ENCODE measurements around the gene GRIN2A. TPM values are rescaled to one million over a fixed set of nuclear protein-coding genes. Genes with fewer than 3 reads are reported as not detected.

The GRIN2A gene
- total RNA-seq, 3 donors from 2014 or later: 0.29 to 0.33 TPM; not detected in 1

DNA sequence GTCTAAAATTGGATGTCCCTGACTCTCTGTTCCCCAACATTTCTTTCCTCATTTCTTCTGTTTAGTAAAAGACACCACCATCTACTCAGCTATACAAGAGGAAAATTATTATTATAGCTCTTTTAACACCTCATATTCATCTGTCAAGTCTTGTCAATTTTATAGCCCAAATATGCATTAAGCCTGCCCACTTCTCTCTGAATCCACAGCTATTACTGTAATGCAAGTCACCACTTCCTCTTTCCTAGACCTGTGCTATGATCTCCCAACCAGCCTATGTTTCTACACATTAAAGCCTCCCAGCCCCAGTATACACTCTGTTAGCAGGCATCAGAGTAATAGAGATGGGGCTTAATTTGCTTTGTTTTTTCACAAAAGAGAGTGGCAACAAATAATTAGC lies 252.9 kb downstream of the GRIN2A start:
- no peak overlapping the region for H3K4me3 ChIP-seq
- no peak for TF ChIP-seq POLR2A (IDR thresholded peaks at IDR 0.05)
- no peaks in the 10 kb centered on the region for H3K36me3 ChIP-seq
- intact Hi-C loops (cut with DNase I; ENCODE audit: low total_unique reads): no loop called here
- H3K27me3 ChIP-seq: no peaks in the 10 kb centered on the region
- no peaks in the 10 kb centered on the region for H3K9me3 ChIP-seq
- H3K27ac ChIP-seq: no peak overlapping the region
- no peaks in the 10 kb centered on the region for H3K4me1 ChIP-seq
- DNase-seq (ENCODE audit: low spot score in 2 of 2): no peak

DNA sequence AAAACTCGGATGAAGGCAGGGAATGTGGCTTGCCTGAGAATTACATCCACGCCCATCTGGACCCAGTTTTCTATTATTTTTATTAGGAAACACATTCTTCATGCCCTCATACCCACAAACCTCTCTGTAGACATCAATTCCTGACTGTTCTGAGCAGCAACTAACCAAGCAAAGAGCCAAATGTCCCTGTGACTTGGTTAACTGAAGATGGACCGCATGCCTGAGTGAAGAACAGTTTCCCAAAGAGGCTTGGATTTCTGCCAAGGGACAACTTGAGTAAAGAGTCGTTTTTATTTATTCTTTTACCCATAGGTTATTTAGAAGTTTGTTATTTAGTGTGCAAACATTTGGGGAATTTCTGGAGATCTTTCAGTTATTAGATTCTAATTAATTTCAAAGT lies 259.8 kb downstream of the GRIN2A start:
- TF ChIP-seq, protein P1, sequence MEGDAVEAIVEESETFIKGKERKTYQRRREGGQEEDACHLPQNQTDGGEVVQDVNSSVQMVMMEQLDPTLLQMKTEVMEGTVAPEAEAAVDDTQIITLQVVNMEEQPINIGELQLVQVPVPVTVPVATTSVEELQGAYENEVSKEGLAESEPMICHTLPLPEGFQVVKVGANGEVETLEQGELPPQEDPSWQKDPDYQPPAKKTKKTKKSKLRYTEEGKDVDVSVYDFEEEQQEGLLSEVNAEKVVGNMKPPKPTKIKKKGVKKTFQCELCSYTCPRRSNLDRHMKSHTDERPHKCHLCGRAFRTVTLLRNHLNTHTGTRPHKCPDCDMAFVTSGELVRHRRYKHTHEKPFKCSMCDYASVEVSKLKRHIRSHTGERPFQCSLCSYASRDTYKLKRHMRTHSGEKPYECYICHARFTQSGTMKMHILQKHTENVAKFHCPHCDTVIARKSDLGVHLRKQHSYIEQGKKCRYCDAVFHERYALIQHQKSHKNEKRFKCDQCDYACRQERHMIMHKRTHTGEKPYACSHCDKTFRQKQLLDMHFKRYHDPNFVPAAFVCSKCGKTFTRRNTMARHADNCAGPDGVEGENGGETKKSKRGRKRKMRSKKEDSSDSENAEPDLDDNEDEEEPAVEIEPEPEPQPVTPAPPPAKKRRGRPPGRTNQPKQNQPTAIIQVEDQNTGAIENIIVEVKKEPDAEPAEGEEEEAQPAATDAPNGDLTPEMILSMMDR (IDR thresholded peaks at IDR 0.05): no peak
- TF ChIP-seq POLR2AphosphoS5 (IDR thresholded peaks at IDR 0.05) (no peak), POLR2A (IDR thresholded peaks at IDR 0.05) (no peak)
- peaks cover 0 to 4% of the 10 kb centered on the region in 2 donors for H3K27me3 ChIP-seq
- intact Hi-C loops (cut with DNase I; ENCODE audit: low total_unique reads): no loop called here
- H3K27ac ChIP-seq: no peak overlapping the region
- no peaks in the 10 kb centered on the region for H3K4me1 ChIP-seq
- H3K36me3 ChIP-seq: no peaks in the 10 kb centered on the region
- no peaks in the 10 kb centered on the region for H3K9me3 ChIP-seq
- no peak overlapping the region for H3K4me3 ChIP-seq
- no peak for DNase-seq (ENCODE audit: low spot score in 2 of 2)

DNA sequence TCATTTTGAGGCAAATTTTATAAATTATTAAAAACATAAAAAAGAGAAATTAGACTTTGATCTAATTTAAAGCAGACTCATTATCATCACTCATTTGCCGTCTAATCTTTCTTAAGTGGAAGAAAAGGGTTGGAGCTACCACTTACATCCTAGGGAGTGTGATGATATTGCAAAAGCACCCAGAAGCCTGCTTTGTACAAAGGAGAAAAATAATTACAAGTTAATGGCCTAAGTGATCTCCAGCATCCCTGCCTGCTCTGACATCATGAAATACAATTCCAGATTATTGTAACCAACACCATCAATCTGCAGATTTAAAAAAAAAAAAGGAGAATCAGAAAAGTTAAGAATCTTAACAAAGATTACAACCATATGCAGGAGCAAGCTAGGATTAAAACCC lies 260.2 kb downstream of the GRIN2A start:
- no peak for DNase-seq (ENCODE audit: low spot score in 2 of 2)
- H3K4me3 ChIP-seq: no peak overlapping the region
- peaks cover 0 to 4% of the 10 kb centered on the region in 2 donors for H3K27me3 ChIP-seq
- no peak overlapping the region for H3K27ac ChIP-seq
- intact Hi-C loops (cut with DNase I; ENCODE audit: low total_unique reads): no loop called here
- TF ChIP-seq, protein P1 (IDR thresholded peaks at IDR 0.05): no peak
- TF ChIP-seq POLR2A (IDR thresholded peaks at IDR 0.05) (no peak), POLR2AphosphoS5 (IDR thresholded peaks at IDR 0.05) (no peak)
- H3K36me3 ChIP-seq: no peaks in the 10 kb centered on the region
- H3K9me3 ChIP-seq: no peaks in the 10 kb centered on the region
- H3K4me1 ChIP-seq: no peaks in the 10 kb centered on the region

DNA sequence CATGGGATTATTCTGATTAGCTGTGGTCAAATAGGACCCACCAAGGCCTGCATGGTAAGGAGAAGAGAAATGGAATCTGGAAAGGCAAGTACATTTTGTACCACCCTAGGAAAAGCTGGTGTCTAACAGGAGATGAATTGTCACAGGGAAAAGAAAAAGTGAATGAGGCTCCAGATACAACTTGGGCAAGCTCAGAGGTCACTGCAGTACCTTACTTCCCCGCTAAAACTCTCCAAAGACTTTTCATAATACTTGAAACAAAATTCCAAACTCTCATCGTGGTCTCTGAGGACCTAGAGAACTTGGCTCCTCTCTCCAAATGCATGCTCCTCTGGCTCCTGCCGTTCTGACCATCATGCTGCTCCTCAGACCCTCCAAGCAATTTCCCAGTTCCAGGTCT lies 262.8 kb downstream of the GRIN2A start:
- intact Hi-C loops (cut with DNase I; ENCODE audit: low total_unique reads): no loop called here
- no peak overlapping the region for H3K4me3 ChIP-seq
- TF ChIP-seq, protein P1 (IDR thresholded peaks at IDR 0.05): no peak
- TF ChIP-seq POLR2A (IDR thresholded peaks at IDR 0.05): no peak
- no peak for TF ChIP-seq POLR2AphosphoS5 (IDR thresholded peaks at IDR 0.05)
- no peak for DNase-seq (ENCODE audit: low spot score in 2 of 2)
- H3K27ac ChIP-seq: no peak overlapping the region
- H3K9me3 ChIP-seq: no peaks in the 10 kb centered on the region
- peaks cover 0 to 4% of the 10 kb centered on the region in 2 donors for H3K27me3 ChIP-seq
- no peaks in the 10 kb centered on the region for H3K4me1 ChIP-seq
- H3K36me3 ChIP-seq: no peaks in the 10 kb centered on the region

DNA sequence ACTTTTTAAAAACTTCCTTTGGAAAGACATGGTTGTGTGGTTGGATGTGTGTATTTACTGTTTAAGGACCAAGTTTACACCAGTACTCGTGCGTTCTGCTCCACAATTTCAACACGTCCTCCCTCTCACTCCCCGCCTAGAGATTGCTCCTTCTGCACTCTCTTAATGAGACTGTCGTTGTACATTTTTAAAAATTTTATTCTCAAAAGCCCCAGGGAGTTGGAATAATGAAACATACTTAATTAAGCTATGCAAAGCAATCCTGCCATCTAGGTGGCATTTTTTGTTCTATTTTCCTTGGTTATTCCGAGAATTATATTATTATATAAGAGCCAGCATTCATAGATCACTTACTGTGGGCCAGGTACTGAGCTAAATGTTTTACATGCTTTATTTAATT lies 264.5 kb downstream of the GRIN2A start:
- H3K27me3 ChIP-seq: peaks cover 0 to 4% of the 10 kb centered on the region in 2 donors
- DNase-seq (ENCODE audit: low spot score in 2 of 2): no peak
- H3K9me3 ChIP-seq: no peaks in the 10 kb centered on the region
- H3K4me1 ChIP-seq: no peaks in the 10 kb centered on the region
- intact Hi-C loops (cut with DNase I; ENCODE audit: low total_unique reads): no loop called here
- H3K4me3 ChIP-seq: no peak overlapping the region
- no peak for TF ChIP-seq POLR2A (IDR thresholded peaks at IDR 0.05)
- TF ChIP-seq, protein P1 (IDR thresholded peaks at IDR 0.05): no peak
- no peak for TF ChIP-seq POLR2AphosphoS5 (IDR thresholded peaks at IDR 0.05)
- no peak overlapping the region for H3K27ac ChIP-seq
- no peaks in the 10 kb centered on the region for H3K36me3 ChIP-seq
